Measurements from ENCODE around the gene KL.

The KL gene

DNA sequence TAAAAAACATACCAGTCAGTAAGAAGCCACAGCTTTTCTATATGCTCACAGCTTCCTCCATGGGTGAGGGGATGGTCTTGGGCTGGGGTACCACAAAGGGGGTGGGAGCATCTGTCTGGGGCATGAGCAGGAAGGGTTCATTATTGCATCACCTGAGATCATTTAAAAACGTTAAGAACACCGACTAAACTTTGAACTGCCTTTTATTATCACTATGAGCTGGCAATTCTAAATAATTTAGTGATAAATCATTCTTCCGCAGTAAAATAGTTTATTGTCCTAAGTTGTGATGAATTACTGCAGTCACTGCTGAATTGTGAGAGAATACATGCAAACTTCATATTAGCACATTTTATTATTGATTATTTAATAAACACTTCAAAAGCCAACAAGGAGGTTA is 71.6 kb downstream of the KL start:
- DNase-seq, result no peak

GRCh38 chr13:33089311-33089710 is 73.1 kb downstream of the KL start:
- DNase-seq, result no peak

GRCh38 chr13:33090755-33091414 is 74.7 kb downstream of the KL start:
- DNase-seq, result no peak

GRCh38 chr13:33091415-33091774 is 75.2 kb downstream of the KL start:
- DNase-seq, result no peak

GRCh38 chr13:33092073-33092987 is 76.1 kb downstream of the KL start:
- DNase-seq, result no peak

DNA sequence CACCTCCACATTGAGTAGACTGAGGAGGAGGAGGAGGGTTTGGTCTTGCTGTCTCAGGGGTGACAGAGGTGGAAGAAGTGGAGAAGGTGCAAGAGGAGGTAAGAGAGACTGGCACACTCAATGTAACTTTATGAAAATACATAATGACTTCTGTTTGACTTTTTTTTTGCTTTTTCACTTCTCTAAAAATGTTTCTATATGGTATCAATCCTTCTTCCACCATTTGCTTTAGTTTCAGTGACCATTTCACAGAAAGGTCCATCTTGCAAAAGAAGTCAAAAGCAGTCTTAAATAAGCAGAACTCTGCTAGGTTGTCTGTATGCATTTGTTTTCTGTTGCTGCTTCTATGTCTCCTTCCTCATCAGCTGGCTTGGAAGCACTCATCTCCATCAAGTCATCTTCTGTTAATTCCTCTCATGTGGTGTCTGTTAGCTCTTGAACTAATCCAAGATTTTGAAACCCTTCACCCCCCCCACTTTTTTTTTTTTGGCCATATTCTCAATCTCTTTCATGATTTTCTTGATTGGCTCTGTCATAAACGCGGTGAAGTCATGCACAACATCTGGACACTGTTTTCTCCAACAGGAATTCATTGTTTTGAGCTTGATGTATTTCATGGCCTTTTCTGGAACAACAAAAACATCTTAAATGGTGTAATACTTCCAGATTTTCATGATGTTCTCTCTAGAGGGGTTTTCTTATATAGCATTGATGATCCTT is 80.8 kb downstream of the KL start:
- DNase-seq, result no peak

GRCh38 chr13:33099860-33100259 is 83.6 kb downstream of the KL start:
- DNase-seq, result no peak

GRCh38 chr13:33100886-33101285 is 84.7 kb downstream of the KL start:
- DNase-seq, result no peak

DNA sequence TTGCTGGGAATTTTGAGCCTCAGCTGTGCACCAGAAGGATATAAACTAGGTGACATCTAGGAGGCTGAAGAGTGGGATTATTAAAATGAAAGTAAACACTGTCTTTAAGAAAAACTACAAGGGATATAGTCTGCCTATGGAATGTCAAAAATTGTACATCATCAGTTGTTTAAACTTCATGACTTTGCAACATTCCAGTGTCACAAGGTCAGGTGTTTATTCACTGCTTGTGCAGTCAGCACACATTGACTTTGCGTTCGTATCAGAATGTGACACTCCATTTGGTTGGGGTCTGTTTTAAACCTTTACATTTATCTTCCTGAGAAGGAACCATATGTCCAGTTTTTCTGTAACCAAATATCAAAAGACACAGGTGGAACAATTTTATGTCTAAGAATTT is 85.6 kb downstream of the KL start:
- no peak for DNase-seq

- no peak for DNase-seq
Observed at GRCh38 chr13:33103457-33103856, 87.2 kb downstream of the KL start.

- DNase-seq, result no peak
Observed at GRCh38 chr13:33105387-33106005, 89.3 kb downstream of the KL start.

DNA sequence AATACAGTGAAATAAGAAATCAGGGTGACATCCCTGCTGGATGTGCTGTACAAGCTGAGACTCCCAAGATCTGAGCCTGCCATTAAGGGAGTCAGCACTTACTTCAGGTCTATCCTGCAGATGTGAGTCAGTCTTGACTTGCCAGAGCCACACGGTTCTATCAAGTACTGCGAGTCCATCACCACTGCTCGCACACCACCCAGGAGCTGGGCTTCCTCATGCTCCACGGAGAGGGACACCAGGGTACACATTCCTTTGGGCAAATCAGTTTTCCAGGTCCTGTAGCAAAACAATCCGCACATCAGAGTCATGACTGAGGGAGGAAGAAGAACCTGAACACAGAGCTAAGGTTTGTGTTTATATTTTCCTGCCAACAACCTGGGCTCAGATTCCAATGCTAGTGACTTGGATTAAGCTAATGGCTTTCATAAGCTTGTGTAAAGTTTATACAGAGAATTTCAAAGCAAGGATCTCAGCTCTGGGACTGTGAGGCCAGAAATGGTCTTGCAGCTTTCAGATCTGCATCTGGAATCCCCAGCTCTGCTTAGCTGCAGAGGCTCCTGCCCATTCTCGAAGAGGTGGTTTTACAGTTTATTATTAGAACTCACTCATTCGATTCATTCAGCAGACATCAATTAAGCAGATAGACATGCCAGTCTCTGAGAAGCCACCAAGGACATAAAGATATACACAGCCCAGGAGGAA is 90.6 kb downstream of the KL start:
- no peak for DNase-seq

- DNase-seq, result no peak
Observed at GRCh38 chr13:33107361-33107760, 91.1 kb downstream of the KL start.

GRCh38 chr13:33108620-33109019 is 92.4 kb downstream of the KL start:
- DNase-seq, result no peak

DNA sequence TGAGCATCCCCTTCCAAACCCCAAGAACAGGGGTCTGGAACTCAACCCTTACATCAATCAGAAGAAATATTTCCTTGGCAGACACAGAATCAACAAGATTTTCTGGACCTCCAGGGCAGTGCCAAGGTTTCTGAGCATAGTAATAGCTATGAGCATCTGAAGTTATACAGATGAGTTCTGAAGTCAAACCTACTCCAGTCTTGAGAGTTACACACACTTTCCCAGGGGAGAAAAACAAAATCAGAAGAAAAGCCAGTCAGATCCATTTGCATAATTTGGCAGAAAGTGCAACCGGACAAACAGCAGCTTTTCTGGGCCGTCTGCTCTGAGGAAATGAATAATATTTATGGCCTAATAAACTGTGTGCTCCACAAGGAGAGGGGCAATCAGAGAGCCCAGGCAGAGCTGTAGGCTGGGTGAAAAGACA is 93.1 kb downstream of the KL start:
- no peak for DNase-seq

DNA sequence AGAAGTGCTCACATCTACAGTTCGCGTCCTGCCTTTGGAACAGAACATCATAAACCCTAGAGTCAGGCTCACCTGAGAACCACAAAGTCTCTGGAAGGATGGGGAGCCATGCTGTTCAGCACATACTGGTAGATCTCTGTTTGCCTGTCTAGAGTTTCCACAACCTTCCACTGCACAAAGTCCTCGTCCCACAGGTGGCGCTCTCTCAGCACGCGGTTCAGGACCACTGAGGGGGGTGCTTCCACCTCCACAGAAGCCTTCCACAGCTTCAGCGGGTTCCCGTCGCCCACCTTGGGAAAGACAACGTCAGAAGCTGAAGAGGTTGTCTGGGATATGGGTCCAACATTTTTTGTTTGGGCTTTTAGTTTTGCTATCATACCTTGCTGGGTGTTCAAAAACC is 93.6 kb downstream of the KL start:
- no peak for DNase-seq

DNA sequence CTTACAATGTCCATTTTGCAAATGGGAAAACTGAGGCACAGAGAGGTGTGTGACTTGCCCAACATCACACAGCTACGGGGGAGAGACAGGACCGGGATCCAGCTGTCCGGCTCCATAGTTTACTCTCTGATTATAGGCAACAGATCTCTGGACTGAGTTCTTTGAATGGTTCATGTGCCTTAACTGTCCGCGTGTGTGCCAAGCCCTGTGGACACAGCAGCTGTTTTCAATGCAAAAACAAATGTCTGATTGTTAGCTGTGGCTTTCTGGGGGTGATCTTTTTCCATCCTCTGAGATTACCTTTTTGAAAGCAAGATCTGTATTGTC is 94.1 kb downstream of the KL start:
- no peak for DNase-seq

GRCh38 chr13:33110713-33111413 is 94.6 kb downstream of the KL start:
- DNase-seq, result no peak

DNA sequence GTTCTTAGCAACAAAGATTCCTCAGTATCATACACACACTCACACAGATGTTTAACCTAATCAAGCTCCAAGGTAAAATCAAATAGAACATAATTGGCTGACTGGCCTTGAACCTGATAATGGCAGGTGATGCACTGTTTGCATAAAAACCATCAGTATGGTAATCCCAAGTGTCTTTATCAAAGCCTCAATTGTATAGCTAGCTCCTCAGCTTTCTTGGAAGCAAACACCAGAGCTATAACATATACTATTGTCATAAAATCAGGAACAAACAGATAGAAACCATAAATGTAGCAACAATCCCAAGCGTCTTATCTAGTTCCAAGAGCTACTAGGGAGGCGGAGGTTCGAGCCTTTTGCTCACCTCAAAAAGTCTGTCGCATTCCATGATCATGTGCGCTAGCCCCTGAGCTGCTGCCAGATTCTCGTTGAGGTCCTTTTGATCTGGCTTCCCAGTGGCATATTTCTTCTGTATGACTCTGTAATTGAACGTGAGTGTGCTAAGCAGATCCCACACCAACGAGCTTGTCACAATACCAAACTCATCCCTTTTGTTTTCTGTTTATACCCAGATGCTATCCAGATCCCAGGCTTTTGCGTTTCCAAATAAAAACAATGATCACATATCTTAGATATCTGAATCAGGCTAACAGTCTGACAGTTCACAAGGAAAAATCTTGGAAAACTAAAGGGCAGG is 95.3 kb downstream of the KL start:
- DNase-seq, result no peak

GRCh38 chr13:33112766-33113165 is 96.5 kb downstream of the KL start:
- no peak for DNase-seq

DNA sequence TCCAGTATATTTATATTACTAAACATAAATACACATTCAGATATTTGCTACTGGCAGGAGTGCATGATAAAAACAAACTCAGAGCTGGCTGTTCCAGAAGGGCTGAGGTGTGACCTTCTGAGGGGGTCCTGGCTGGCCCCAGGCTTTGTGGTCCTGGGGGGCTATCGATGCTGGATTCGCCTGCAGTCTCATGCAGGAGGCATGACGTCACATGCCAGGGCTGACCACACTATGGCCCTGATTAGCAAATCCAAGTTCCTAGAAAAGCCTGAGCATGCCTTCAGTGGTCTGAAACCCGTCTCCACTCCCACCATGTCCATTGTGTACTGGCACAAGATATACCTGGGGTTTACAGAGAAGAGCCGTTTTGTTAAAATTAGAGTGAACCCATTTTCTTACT is 97.9 kb downstream of the KL start:
- no peak for DNase-seq

DNA sequence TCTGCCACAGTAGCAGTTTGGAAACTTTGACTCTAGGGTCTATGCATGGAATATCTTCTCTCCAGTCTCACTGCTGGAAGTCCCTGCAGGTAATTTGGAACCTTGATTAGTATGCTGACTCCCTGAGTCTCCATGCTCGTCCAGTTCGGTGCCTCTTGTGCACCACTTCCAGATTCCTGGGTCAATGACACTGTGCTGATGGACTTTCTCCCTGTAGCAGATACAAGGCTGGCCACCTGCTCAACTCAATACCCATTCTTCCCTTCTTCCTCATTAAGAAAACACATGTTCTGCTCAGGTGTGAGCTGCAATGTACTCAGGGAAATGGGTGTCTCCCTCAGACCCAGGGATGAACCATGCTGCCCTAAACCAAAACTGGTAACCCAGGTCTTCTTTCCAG is 99.1 kb downstream of the KL start:
- no peak for DNase-seq

Data from stimulated activated naive CD4-positive, alpha-beta T cell treated with Interleukin-2 at 50 U/mL for 16 hours (primary cell).